CD4-positive, alpha-beta T cell treated with Interleukin-2 at 100 ng/mL for 4 hours (primary cell): ENCODE results near the gene GRM2.

Experiments
- DNase-seq: peaks from one replicate; pipeline ENCODE4 v3.0.0-alpha.2; 2020; ENCODE audit warnings: low spot score

The GRM2 gene

DNA sequence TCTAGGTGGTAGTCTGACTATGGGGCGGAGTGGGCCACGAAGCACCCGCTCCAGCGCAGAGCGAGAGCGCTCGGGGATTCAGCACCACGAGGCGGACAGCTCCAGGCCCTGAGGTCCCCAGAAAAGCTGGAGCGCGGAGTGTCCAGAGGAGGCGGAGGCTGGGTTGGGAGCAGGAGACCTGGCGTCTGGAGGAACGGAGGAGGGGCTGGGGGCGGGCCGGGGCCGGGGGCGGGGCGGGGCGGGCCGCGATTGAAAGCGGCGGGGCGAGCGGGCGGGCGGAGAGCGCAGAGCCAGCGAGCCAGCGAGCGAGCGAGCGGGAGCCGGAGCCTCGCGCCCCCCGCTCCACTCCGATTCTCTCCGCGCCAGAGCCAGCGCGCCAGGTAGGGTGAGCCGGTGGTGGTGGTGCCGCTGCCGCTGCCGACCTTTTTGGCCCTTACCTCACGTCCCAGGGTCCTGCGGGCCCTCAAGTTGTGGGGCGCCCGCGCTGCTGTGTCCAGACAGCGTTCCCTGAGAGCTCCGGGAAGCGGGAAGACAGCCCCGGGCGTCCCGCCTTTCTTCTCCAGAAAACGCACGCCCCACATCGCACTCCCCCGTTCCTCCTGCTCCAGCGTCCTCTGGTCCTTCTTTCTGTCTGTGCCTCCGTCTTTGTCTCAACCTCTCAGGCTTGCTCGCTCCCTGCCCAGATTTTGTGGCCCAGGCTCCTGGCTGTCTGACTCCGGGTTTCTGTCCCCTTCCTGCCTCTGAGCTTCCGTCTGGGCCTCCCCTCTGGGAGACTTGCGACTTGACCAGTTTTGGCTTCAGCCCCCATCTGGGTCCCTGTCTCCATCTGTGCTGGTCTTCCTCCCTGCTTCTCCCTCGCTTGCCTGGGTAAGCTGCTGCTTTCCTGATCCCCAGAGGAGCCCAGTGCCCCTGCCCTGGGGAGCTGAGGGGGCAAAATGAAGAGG is at the start of gene GRM2:
Gene GRM2 (plus strand): TSS at position 281 of the 944 bp plus-strand sequence. CDS start 1,916 bp downstream, outside the sequence.
- no peak for DNase-seq

DNA sequence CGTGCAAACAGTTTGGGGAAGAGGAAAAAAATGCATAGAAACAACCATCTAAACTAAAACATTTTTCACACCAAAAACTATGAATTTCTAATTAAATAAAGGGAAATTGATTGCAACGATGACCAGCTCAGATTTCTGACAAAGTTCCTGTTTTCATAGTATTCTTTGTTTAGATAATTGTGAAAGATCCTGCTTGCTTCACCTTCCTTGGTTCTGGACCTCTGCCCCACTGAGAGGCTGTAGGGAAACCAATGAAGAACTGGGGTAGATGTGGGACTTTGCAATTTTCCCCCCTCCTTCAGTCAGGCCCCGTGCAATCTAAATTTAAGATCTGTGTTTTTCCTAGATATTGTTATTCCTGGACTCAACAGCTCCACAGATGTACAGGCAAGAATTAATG is 49.6 kb upstream of the GRM2 start:
- DNase-seq, result no peak

DNA sequence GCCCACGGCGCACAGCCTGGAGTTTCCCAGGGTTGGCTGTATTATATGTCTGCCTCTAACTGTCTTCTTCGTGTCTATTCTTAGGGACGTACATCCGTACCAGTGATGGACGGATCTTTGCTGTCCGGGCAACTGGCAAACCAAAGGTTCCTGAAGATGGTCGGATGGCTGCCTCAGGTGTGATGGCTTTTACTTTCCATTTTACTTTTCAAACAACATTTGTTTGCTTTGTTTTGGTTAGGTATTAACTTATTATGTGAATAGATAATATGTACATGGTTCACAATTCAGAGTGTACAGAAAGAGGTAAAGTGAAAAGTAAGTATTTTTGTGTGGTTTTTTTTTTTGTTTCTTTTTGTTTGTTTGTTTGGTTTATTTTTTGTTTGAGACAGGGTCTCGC is 46.9 kb upstream of the GRM2 start:
- DNase-seq, result no peak

DNA sequence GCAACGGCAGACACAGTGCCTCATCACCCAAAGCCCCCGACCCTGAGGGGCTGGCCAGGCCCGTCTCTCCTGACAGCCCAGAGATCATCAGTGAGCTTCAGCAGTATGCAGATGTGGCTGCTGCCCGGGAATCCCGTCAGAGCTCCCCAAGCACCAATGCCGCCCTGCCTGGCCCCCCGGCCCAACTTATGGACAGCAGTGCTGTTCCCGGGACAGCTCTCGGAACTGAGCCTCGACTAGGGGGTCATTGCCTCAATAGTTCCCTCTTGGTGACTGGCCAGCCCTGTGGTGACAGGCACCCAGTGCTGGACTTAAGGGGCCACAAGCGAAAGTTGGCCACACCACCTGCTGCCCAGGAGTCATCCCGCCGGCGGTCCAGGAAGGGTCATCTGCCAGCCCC is 44.4 kb upstream of the GRM2 start:
- DNase-seq, result no peak

- no peak for DNase-seq
Observed at GRCh38 chr3:51668756-51669155, 38.1 kb upstream of the GRM2 start.

GRCh38 chr3:51669241-51670052 is 37.4 kb upstream of the GRM2 start:
- DNase-seq, result peak; percentile 81

DNA sequence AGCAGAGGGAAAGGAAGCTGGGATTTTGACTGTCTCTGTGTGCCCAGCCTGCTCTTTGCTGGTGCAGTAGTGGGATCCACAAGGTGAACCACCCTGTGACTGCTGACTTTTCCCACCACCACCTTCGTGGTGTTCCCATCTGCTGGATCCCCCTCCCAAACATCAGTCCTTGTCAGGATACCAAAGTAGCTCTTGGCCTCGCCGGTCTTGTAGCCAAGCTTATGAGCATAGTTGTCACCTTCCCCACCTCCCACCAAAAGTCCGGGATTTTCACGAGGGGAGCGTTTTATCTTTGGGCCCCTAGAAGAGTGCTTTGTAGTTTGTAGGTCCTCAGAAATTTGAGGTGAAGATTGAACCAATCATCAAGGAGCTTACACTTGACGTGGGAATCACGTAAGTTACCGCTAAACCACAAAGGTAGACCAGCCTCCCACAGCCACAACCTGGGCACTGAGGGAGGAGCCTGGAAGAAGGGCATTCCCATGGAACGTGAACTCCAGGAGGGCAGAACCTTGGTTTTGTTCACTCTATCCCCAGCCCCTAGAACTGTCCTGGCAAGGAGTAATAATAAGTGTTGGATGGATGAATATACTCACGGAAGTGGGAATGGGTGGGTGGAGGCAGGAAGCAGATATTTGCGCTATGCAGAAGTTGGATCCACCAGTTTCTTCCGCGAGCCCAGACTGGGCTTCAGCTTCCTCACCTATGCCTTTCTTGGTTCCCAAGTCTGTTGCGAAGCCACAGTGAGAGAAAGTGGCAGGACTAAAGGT is 36.6 kb upstream of the GRM2 start:
- DNase-seq, result peak; percentile 32

DNA sequence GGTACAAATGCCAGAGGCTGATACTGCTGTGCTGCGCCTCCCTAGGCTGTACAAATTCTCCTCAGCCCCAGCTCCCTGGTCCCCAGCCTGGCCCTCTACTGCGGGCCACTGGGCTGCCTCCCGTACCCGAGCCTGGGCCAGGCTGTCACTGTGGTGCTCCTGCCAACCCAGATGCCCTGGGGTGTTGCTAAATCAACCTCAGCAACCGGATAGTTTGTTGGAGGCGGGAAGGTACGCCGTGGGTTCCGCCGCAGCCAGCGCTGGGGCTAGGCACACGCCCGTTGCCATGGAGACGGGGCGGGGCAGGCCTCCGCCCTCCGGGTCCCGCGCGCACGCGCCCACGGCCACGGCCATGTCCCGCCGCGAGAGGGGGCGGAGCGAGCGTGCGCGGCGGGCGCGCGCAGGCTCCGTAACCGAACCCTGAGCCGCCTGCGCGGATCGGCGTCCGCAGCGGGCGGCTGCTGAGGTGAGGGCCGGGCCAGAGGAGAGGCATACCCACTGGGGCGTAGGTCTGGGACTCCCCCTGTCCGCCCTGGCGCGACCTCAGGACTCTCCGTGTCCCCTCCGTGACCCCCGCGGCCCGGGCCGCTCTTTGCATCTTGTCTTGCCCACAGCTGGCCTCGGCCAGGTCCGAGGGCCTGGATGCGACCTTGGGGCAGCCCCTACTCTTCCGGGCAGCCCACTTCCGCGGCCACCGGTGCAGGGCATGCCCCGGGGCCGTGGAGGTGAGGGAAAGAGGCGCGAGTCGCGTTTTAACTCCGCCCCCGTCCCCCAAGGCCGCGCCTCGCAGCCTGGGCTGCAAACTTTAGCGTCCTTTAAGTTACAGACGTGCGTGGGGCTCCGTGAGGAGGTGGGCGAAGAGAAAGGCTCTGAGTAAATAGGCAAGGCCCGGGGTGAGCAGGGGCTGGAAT is 35.8 kb upstream of the GRM2 start, which contains the start of gene TEX264:
Gene TEX264 (plus strand): TSS at position 430 of the 911 bp plus-strand sequence. CDS start 3,053 bp downstream, outside the sequence.
- peak; percentile 94 for DNase-seq

GRCh38 chr3:51671734-51672475 is 35.0 kb upstream of the GRM2 start:
- DNase-seq, result peak; percentile 56

- DNase-seq, result no peak
Observed at GRCh38 chr3:51673181-51673801, 33.6 kb upstream of the GRM2 start.

DNA sequence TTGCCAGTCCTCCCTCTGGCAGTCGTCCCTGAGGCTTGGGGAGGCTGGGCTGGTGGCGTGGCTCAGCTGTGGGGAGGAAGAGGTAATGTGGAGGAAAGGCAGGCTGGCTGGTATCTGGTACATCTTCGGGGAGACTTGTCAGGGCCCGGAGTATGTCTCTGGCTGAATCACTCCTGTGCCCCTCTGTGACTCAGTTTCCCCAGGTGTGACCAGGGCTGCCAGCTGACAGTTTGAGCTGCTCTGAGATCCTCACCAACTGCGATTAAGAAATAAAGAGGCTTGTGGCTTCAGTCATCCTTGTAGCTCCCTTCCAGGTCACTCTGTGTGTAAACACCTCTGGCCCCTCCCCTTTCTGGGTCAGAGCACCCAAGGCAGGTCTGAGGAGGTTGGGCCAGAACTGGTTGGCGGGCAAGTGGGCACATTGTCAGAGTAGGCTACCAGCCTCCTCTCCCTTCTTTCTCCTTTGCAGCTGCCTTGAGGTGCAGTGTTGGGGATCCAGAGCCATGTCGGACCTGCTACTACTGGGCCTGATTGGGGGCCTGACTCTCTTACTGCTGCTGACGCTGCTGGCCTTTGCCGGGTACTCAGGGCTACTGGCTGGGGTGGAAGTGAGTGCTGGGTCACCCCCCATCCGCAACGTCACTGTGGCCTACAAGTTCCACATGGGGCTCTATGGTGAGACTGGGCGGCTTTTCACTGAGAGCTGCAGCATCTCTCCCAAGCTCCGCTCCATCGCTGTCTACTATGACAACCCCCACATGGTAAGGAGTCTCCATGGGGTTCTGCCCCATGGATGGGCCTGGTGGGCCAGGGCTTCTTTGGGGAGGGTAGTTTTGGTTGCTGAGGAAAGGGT is 32.8 kb upstream of the GRM2 start:
- no peak for DNase-seq

- DNase-seq, result peak; percentile 39
Observed at GRCh38 chr3:51675201-51675611, 31.7 kb upstream of the GRM2 start.

DNA sequence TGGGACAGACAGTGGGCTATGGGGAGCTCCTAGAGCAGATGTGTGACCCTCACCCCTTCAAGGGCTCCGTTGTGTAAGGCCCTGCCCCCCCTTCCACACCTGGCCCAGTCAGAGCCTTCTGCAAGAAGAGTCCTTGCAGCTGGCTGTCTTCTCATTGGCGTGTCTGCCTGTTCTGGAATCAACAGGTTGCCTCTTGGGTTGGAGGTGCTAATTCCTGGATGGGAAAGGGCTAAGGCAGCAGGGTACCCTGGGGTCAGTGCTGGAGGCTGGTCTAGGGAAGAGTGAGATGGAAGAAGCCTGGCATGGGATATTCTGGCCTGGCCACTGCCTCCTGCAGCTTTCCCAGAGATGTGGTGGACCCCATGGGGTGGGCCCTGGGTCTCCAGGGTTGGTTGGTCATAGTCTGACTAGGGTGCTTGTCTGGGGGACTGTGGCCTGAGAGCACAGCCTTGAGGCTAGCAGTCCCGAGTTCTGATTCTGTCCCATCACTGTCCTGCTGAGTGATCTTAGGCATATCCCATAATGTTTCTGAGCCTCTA is 30.7 kb upstream of the GRM2 start:
- DNase-seq, result no peak

GRCh38 chr3:51677358-51677757 is 29.5 kb upstream of the GRM2 start:
- no peak for DNase-seq

GRCh38 chr3:51678186-51678585 is 28.7 kb upstream of the GRM2 start:
- DNase-seq, result no peak

DNA sequence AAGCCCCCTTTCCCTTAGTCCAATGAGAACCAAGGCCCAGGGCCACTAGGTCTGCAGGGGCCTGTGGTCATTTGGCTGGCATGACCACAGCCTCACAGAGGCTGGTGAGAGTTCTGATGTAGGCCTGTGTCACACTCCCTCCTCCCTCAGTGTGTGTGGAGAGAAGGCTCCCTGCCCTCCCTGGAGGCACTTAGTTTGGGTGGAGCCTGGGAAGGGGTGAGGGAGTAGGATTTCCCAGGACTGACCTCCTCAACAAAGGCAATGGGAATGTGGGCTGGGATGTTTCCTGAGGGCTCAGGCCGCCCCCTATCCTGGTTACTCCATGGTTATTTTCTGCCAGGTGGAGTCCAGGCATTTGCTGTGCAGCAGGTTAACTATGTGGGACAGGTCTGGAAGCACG is 28.2 kb upstream of the GRM2 start:
- DNase-seq, result no peak

DNA sequence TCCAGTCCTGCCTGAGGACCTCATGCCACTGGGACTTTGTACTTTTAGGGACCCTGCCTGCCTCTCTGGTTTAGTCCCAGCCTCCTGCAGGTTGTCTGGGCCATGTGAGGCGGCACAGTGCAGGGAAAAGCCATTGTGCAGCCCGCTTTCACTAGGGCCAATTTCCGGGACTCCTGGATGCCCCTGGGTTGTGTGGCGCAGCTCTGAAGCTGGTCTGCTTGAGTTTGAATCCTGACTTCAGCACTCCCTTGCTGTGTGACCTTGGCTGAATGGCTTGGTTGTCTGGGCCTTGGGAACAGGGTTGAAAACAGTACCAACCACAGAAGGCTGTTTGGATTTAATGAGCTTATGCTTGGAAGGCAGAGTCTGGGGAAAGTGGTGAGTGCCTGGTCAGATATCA is 27.6 kb upstream of the GRM2 start:
- no peak for DNase-seq

DNA sequence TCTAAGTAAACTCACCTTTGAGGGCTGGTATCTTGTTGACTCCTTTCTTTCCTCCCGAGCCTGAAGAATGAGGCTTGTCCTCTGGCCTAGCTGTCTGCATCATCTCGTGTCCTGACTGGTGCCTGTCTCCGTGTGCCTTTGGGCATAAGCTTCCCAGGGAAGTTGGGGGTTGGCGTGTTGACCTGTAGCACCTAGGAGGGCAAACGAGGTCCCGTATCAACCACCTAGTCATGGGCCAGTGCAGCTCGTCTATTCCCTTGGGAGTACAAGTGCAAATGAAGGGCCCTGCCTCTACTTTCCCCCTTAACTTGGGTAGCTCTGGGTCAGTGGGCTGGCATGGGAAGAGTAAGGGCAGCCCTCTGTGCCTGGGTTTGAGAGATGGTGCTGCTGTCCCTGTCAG is 27.1 kb upstream of the GRM2 start:
- DNase-seq, result no peak

- DNase-seq, result no peak
Observed at GRCh38 chr3:51680196-51680595, 26.7 kb upstream of the GRM2 start.
